ENCODE data around the gene VPS8. TPM values are rescaled to one million over a fixed set of nuclear protein-coding genes. Genes with fewer than 3 reads are reported as not detected.

The VPS8 gene
- total RNA-seq, 1 experiment from 2014 or later = 39.7 TPM

DNA sequence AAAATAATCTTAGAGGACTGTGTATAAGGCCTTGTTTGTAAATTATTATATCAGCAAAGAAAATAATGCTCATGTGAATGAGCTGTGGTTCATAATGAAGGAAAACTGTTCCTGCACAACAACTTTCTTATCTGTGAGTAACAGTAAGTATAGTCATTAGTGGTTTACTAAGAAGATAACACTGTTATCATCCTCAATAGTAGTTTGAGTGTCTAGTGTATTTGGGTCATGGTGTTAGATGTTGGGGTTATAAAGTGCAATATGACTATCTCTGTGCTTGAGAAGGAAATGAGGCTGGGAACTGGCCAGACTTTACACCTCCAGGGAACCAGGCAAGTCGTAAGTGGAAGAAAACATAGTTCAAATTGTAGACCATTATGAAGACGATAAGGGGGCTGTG, 15.6 kb downstream of the VPS8 start:
- no peak overlapping the region for H2BK20ac ChIP-seq (ENCODE audit: low read depth, low read length, poor library complexity, severe bottlenecking)
- no peak overlapping the region for H4K8ac ChIP-seq (replicated peaks; ENCODE audit: insufficient read length, low read depth, low read length)
- no peaks in the 10 kb centered on the region for H3K27me3 Mint-ChIP-seq (ENCODE audit: low read depth)
- H3K9me3 Mint-ChIP-seq = no peaks in the 10 kb centered on the region
- no peak overlapping the region for H2AK5ac ChIP-seq (ENCODE audit: insufficient read length, low read length)
- H3K27ac ChIP-seq (ENCODE audit: insufficient read length, low read depth, low read length) = no peak overlapping the region
- no peak overlapping the region for H3K56ac ChIP-seq (ENCODE audit: insufficient read length, low read depth, low read length)
- no peaks in the 10 kb centered on the region for H3K79me1 ChIP-seq (ENCODE audit: insufficient read depth, low read depth, low read length, poor library complexity, severe bottlenecking)
- H2BK120ac ChIP-seq (ENCODE audit: low read depth, low read length, poor library complexity, severe bottlenecking) = no peak overlapping the region
- no peak overlapping the region for H3K27ac Mint-ChIP-seq
- H2BK5ac ChIP-seq (ENCODE audit: insufficient read length, low read length) = no peak overlapping the region
- TF ChIP-seq, protein P1, sequence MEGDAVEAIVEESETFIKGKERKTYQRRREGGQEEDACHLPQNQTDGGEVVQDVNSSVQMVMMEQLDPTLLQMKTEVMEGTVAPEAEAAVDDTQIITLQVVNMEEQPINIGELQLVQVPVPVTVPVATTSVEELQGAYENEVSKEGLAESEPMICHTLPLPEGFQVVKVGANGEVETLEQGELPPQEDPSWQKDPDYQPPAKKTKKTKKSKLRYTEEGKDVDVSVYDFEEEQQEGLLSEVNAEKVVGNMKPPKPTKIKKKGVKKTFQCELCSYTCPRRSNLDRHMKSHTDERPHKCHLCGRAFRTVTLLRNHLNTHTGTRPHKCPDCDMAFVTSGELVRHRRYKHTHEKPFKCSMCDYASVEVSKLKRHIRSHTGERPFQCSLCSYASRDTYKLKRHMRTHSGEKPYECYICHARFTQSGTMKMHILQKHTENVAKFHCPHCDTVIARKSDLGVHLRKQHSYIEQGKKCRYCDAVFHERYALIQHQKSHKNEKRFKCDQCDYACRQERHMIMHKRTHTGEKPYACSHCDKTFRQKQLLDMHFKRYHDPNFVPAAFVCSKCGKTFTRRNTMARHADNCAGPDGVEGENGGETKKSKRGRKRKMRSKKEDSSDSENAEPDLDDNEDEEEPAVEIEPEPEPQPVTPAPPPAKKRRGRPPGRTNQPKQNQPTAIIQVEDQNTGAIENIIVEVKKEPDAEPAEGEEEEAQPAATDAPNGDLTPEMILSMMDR (conservative IDR thresholded peaks at IDR 0.05) = no peak
- no peak for DNase-seq
- no peak overlapping the region for H2BK15ac ChIP-seq (ENCODE audit: low read depth, low read length)
- no peaks in the 10 kb centered on the region for H3K4me1 Mint-ChIP-seq
- no peaks in the 10 kb centered on the region for H3K9me3 ChIP-seq (ENCODE audit: control insufficient read depth, low read depth, low read length)
- H4K91ac ChIP-seq (ENCODE audit: insufficient read length, low read depth, low read length) = no peak overlapping the region
- H4K20me1 ChIP-seq (ENCODE audit: control insufficient read depth, insufficient read depth, insufficient read length) = no peaks in the 10 kb centered on the region
- H3K27me3 ChIP-seq (ENCODE audit: insufficient read depth, low read length) = no peaks in the 10 kb centered on the region
- H2AFZ ChIP-seq (ENCODE audit: low read length) = no peak overlapping the region
- no peak overlapping the region for H3K14ac ChIP-seq (ENCODE audit: insufficient read depth, low read length)
- H3K18ac ChIP-seq (ENCODE audit: insufficient read length, low read depth, low read length) = no peak overlapping the region
- peaks cover 4 to 22% (median 8%) of the 10 kb centered on the region in 3 experiments for H3K36me3 Mint-ChIP-seq (ENCODE audit: insufficient read depth in 1 of 3, low read depth in 3 of 3)
- no CpG with 5 or more reads among the region's 2 CpGs for WGBS (ENCODE audit: extremely low coverage, insufficient read length, low lambda C conversion rate)
- H3K4ac ChIP-seq (ENCODE audit: low read depth, low read length) = no peak overlapping the region
- no peak overlapping the region for H3T11ph ChIP-seq (ENCODE audit: low read length)
- H3K23me2 ChIP-seq (ENCODE audit: insufficient read length, low read depth, low read length, poor library complexity, severe bottlenecking) = no peaks in the 10 kb centered on the region
- H3K4me1 ChIP-seq (ENCODE audit: insufficient read depth, low read length) = no peaks in the 10 kb centered on the region
- no peak overlapping the region for H2BK12ac ChIP-seq (ENCODE audit: insufficient read length, low read depth, low read length)
- H3K4me3 Mint-ChIP-seq = no peak overlapping the region
- no peak overlapping the region for H4K5ac ChIP-seq (ENCODE audit: insufficient read length, low read depth, low read length)
- H3K9ac ChIP-seq (ENCODE audit: extremely low read depth, insufficient read length, low read length) = no peak overlapping the region
- H3K4me2 ChIP-seq (ENCODE audit: insufficient read depth, insufficient read length, low read length) = no peak overlapping the region
- H3K23ac ChIP-seq (ENCODE audit: insufficient read length, low read depth, low read length) = no peak overlapping the region
- H3K79me2 ChIP-seq (ENCODE audit: insufficient read depth, low read length) = no peaks in the 10 kb centered on the region
